Omental fat pad (tissue), 4 donors: ENCODE data around the gene SEMA5A. TPM values are rescaled to one million over a fixed set of nuclear protein-coding genes. Genes with fewer than 3 reads are reported as not detected.

Experiments
- ATAC-seq: fragments of 150-250 bp; one replicate; pipeline ENCODE4 v1.9.1; 2016; ENCODE audit warnings: mild to moderate bottlenecking, moderate library complexity; ENCODE audit not compliant: low FRiP score
- DNase-seq: peaks from one replicate; pipeline ENCODE4 v3.0.0-alpha.2; 2019; ENCODE audit warnings: low spot score
- total RNA-seq, 4 donors: library from RNA; depleted of rRNA; stranded (reverse); fragments of >200 nt; gene quantifications; one replicate each; pipeline ENCODE4 v1.1.0, GENCODE V29; 2016
- TF ChIP-seq, protein P1 (sequence below), 3 donors: fragments of 450-650 bp; IDR thresholded peaks; one replicate each; pipeline ENCODE4 v1.5.1; 2016 to 2017; ENCODE audit warnings: antibody characterized with exemption in 3 of 3, mild to moderate bottlenecking in 3 of 3, moderate library complexity in 2 of 3

The SEMA5A gene
- total RNA-seq, 4 donors from 2014 or later: 6.3 to 60.2 (median 22.1) TPM

- ATAC-seq: no peak
- TF ChIP-seq, protein P1, sequence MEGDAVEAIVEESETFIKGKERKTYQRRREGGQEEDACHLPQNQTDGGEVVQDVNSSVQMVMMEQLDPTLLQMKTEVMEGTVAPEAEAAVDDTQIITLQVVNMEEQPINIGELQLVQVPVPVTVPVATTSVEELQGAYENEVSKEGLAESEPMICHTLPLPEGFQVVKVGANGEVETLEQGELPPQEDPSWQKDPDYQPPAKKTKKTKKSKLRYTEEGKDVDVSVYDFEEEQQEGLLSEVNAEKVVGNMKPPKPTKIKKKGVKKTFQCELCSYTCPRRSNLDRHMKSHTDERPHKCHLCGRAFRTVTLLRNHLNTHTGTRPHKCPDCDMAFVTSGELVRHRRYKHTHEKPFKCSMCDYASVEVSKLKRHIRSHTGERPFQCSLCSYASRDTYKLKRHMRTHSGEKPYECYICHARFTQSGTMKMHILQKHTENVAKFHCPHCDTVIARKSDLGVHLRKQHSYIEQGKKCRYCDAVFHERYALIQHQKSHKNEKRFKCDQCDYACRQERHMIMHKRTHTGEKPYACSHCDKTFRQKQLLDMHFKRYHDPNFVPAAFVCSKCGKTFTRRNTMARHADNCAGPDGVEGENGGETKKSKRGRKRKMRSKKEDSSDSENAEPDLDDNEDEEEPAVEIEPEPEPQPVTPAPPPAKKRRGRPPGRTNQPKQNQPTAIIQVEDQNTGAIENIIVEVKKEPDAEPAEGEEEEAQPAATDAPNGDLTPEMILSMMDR (IDR thresholded peaks at IDR 0.05): no peak
- no peak for DNase-seq
Measured at GRCh38 chr5:9498541-9499497, 47.1 kb downstream of the SEMA5A start.

DNA sequence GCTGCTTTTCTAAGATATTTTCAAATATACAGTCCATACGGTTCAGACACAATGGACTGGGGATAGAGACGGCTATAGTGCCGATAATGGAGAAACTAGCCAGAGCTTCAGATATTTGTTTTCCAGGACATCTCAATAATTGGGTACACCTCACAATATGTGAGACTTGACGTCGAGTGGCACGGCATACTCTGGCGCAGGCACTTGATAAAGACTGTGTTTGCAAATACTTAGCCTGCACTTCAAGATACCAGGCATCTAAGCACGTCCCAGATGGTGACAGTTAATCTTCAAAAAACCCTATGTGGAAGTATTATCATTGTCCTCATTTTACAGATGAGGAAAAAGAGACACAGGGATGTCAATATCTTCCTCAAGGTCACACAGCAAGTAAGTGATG, 48.5 kb downstream of the SEMA5A start:
- no peak for DNase-seq
- no peak for ATAC-seq
- TF ChIP-seq, protein P1 (IDR thresholded peaks at IDR 0.05): no peak

DNA sequence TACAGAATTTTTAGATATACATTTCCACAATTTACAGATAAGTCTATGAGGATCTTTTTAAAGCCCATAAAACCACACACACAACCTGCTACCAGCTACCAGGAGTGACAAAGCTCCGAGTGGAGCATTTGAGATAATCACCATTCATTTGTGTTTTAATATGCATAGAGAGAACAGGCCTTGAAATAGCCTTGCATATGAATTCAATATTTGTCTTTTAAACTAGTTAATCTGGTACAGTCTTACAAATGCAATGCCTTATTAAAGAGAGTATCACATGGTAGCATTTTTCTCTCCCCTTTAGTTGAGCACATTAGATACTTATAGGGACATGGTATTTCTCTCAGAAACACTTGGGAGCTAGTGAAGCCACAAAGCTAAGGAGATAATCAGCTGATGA, 49.1 kb downstream of the SEMA5A start:
- TF ChIP-seq, protein P1 (IDR thresholded peaks at IDR 0.05): no peak
- no peak for DNase-seq
- ATAC-seq: no peak

- no peak for ATAC-seq
- TF ChIP-seq, protein P1 (IDR thresholded peaks at IDR 0.05): no peak
- DNase-seq: no peak
Measured at GRCh38 chr5:9495121-9495520, 50.8 kb downstream of the SEMA5A start.

- TF ChIP-seq, protein P1 (IDR thresholded peaks at IDR 0.05): no peak
- DNase-seq: no peak
- no peak for ATAC-seq
Measured at GRCh38 chr5:9494301-9494700, 51.6 kb downstream of the SEMA5A start.

DNA sequence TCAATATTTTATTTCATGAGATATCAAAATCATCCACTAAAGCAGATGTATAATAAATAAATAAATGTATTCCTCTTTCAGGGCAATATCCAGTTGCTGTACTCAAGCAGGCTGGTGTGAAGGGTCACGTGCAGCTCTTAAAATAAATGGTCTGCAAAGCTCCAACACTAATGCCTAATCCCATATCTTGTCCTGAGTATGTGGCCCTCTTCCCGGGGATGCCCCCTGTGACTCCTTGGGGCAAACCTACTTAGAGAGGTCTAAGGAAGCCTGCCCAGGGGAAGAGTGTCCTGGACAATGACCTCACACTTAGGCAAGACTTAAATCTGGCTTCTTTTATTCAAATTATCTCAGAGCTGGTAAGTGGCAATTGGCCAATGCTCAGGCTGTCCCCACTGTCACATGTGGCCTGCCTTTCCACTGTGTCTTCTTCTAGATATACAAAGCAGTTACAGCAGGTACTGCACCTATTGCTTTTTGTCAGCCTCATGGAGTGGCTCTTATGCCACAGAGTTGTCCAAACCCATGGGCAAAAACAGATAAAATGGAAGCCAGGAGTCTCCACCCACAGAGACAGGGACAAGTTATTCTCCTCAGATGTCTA, 55.3 kb downstream of the SEMA5A start:
- DNase-seq (no peak), ATAC-seq (no peak)
- TF ChIP-seq, protein P1 (IDR thresholded peaks at IDR 0.05): no peak
